ENCODE data around the gene NHLRC4. TPM values are rescaled to one million over a fixed set of nuclear protein-coding genes. Genes with fewer than 3 reads are reported as not detected.

The NHLRC4 gene
- total and polyA plus RNA-seq, 9 of the 15 experiments (the other 6 are each of a cell fraction or from before 2014, with no cell fraction given): 0.24 to 3.7 (median 1.3) TPM; not detected in 2

DNA sequence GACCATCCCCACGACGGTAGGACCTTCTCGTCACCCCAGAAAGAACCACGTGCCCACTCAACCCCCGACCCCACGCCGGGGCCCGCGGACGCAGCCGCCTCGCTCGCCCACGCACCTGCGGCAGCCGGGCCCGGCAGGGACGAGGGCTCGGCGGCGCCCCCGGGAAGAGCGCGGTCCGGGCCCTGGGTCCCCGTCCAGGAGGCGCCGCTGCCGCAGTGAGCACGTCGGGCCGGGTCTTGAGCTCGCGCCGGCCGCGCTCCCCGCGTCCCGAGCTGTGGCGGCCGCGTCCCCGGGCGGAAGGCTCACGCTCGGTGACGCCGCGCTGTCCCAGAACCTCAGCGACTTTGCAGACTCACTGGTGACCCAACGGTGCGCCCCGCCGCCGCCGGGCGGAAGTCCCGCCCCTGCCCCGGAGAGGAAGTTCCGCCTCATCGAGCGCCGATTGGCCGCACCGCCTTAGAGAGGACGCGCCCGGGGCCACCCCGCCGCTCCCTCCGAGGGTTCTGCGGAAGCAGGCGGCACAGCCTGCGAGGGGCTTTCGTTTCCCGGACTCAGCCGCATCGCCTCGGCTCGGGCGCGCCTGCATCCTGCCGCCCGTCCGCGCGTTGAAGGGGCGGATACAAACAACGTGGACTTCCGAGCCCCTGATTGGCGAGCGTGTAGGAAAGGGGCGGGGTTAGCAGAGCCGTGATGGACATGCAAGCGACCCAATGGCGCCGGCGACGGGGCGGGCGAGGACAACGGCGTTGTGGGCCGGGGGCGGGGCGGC, 22.3 kb downstream of the NHLRC4 start (continued):
- TF ChIP-seq, protein P1, sequence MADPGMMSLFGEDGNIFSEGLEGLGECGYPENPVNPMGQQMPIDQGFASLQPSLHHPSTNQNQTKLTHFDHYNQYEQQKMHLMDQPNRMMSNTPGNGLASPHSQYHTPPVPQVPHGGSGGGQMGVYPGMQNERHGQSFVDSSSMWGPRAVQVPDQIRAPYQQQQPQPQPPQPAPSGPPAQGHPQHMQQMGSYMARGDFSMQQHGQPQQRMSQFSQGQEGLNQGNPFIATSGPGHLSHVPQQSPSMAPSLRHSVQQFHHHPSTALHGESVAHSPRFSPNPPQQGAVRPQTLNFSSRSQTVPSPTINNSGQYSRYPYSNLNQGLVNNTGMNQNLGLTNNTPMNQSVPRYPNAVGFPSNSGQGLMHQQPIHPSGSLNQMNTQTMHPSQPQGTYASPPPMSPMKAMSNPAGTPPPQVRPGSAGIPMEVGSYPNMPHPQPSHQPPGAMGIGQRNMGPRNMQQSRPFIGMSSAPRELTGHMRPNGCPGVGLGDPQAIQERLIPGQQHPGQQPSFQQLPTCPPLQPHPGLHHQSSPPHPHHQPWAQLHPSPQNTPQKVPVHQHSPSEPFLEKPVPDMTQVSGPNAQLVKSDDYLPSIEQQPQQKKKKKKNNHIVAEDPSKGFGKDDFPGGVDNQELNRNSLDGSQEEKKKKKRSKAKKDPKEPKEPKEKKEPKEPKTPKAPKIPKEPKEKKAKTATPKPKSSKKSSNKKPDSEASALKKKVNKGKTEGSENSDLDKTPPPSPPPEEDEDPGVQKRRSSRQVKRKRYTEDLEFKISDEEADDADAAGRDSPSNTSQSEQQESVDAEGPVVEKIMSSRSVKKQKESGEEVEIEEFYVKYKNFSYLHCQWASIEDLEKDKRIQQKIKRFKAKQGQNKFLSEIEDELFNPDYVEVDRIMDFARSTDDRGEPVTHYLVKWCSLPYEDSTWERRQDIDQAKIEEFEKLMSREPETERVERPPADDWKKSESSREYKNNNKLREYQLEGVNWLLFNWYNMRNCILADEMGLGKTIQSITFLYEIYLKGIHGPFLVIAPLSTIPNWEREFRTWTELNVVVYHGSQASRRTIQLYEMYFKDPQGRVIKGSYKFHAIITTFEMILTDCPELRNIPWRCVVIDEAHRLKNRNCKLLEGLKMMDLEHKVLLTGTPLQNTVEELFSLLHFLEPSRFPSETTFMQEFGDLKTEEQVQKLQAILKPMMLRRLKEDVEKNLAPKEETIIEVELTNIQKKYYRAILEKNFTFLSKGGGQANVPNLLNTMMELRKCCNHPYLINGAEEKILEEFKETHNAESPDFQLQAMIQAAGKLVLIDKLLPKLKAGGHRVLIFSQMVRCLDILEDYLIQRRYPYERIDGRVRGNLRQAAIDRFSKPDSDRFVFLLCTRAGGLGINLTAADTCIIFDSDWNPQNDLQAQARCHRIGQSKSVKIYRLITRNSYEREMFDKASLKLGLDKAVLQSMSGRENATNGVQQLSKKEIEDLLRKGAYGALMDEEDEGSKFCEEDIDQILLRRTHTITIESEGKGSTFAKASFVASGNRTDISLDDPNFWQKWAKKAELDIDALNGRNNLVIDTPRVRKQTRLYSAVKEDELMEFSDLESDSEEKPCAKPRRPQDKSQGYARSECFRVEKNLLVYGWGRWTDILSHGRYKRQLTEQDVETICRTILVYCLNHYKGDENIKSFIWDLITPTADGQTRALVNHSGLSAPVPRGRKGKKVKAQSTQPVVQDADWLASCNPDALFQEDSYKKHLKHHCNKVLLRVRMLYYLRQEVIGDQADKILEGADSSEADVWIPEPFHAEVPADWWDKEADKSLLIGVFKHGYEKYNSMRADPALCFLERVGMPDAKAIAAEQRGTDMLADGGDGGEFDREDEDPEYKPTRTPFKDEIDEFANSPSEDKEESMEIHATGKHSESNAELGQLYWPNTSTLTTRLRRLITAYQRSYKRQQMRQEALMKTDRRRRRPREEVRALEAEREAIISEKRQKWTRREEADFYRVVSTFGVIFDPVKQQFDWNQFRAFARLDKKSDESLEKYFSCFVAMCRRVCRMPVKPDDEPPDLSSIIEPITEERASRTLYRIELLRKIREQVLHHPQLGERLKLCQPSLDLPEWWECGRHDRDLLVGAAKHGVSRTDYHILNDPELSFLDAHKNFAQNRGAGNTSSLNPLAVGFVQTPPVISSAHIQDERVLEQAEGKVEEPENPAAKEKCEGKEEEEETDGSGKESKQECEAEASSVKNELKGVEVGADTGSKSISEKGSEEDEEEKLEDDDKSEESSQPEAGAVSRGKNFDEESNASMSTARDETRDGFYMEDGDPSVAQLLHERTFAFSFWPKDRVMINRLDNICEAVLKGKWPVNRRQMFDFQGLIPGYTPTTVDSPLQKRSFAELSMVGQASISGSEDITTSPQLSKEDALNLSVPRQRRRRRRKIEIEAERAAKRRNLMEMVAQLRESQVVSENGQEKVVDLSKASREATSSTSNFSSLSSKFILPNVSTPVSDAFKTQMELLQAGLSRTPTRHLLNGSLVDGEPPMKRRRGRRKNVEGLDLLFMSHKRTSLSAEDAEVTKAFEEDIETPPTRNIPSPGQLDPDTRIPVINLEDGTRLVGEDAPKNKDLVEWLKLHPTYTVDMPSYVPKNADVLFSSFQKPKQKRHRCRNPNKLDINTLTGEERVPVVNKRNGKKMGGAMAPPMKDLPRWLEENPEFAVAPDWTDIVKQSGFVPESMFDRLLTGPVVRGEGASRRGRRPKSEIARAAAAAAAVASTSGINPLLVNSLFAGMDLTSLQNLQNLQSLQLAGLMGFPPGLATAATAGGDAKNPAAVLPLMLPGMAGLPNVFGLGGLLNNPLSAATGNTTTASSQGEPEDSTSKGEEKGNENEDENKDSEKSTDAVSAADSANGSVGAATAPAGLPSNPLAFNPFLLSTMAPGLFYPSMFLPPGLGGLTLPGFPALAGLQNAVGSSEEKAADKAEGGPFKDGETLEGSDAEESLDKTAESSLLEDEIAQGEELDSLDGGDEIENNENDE (IDR thresholded peaks at IDR 0.05; ENCODE audit: low read depth, low read length): no peak
- TF ChIP-seq ELF2 (CRISPR knock-in tag; IDR thresholded peaks at IDR 0.05) (no peak), NELFE (IDR thresholded peaks at IDR 0.05; ENCODE audit: insufficient read depth, insufficient read length) (no peak), PRPF4 (IDR thresholded peaks at IDR 0.05; ENCODE audit: insufficient read depth, low read depth, low read length, poor library complexity, severe bottlenecking) (peak; percentile 63), PTTG1 (tag; IDR thresholded peaks at IDR 0.05; ENCODE audit: low read depth) (no peak), ZNF766 (CRISPR knock-in tag; conservative IDR thresholded peaks at IDR 0.05) (peak; percentile 32; the same call in 1 of the 2 replicates), ZNF134 (CRISPR knock-in tag; conservative IDR thresholded peaks at IDR 0.05) (no peak), ZNF830 (CRISPR knock-in tag; IDR thresholded peaks at IDR 0.05) (no peak), ZNF644 (tag; IDR thresholded peaks at IDR 0.05; ENCODE audit: low read depth) (no peak), ZZZ3 (IDR thresholded peaks at IDR 0.05) (no peak), KAT7 (CRISPR knock-in tag; IDR thresholded peaks at IDR 0.05; ENCODE audit: borderline replicate concordance) (peak; percentile 35; the same call in 1 of the 2 replicates), ILK (tag; IDR thresholded peaks at IDR 0.05; ENCODE audit: borderline replicate concordance, low read depth) (no peak), L3MBTL2 (IDR thresholded peaks at IDR 0.05) (peak; percentile 75), TBP (optimal IDR thresholded peaks at IDR 0.05; ENCODE audit: low read depth, low read length) (peak; percentile 88)
- TF ChIP-seq, protein P2, sequence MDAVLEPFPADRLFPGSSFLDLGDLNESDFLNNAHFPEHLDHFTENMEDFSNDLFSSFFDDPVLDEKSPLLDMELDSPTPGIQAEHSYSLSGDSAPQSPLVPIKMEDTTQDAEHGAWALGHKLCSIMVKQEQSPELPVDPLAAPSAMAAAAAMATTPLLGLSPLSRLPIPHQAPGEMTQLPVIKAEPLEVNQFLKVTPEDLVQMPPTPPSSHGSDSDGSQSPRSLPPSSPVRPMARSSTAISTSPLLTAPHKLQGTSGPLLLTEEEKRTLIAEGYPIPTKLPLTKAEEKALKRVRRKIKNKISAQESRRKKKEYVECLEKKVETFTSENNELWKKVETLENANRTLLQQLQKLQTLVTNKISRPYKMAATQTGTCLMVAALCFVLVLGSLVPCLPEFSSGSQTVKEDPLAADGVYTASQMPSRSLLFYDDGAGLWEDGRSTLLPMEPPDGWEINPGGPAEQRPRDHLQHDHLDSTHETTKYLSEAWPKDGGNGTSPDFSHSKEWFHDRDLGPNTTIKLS (IDR thresholded peaks at IDR 0.05; ENCODE audit: borderline replicate concordance, low read depth): peak; percentile 78; the same call in 1 of the 2 replicates
